ENCODE results near the gene ZFYVE1.
"Not testable (repeated sequence)": the region's sequence is repeated elsewhere in the genome, so short reads cannot be mapped to it uniquely, and the experiment has no call there.

The ZFYVE1 gene

DNA sequence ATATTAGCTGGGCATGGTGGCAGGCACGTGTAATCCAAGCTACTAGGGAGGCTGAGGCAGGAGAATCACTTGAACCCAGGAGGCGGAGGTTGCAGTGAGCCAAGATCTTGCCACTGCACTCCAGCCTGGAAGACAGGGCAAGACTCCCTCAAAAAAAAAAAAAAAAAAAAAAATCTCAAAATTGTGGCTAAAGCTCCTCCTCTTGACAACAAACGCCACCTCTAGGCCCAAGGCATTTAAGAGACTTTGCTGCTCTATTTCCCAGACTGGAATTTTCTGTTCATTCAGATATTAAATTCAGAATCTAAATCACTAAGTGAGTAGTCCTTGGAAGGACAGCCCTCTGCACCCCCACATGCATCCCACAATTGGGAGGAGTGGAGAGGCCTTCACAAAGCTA lies 1.4 kb downstream of the ZFYVE1 start:
- TF ChIP-seq, protein P1, sequence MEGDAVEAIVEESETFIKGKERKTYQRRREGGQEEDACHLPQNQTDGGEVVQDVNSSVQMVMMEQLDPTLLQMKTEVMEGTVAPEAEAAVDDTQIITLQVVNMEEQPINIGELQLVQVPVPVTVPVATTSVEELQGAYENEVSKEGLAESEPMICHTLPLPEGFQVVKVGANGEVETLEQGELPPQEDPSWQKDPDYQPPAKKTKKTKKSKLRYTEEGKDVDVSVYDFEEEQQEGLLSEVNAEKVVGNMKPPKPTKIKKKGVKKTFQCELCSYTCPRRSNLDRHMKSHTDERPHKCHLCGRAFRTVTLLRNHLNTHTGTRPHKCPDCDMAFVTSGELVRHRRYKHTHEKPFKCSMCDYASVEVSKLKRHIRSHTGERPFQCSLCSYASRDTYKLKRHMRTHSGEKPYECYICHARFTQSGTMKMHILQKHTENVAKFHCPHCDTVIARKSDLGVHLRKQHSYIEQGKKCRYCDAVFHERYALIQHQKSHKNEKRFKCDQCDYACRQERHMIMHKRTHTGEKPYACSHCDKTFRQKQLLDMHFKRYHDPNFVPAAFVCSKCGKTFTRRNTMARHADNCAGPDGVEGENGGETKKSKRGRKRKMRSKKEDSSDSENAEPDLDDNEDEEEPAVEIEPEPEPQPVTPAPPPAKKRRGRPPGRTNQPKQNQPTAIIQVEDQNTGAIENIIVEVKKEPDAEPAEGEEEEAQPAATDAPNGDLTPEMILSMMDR (conservative IDR thresholded peaks at IDR 0.05; ENCODE audit: low read depth, low read length), result no peak
- H3K27me3 ChIP-seq (ENCODE audit: insufficient read depth, low read depth), result no peaks in the 10 kb centered on the region
- H3K36me3 ChIP-seq (ENCODE audit: insufficient read depth), result no peaks in the 10 kb centered on the region
- H2AFZ ChIP-seq (ENCODE audit: low read depth), result no peak overlapping the region
- peak overlapping the region; percentile 42; the same call in 1 of the 2 replicates for H3K4me2 ChIP-seq
- no peak overlapping the region for H3K9ac ChIP-seq
- peaks cover 15% of the 10 kb centered on the region for H3K4me1 ChIP-seq (ENCODE audit: low read depth, poor library complexity, severe bottlenecking)
- H3K27ac ChIP-seq, result no peak overlapping the region
- H3K79me2 ChIP-seq (ENCODE audit: insufficient read depth, low read depth), result no peaks in the 10 kb centered on the region
- H4K20me1 ChIP-seq (ENCODE audit: insufficient read depth), result no peaks in the 10 kb centered on the region
- H3K4me3 ChIP-seq (IDR thresholded peaks at IDR 0.05; ENCODE audit: insufficient read depth, low read depth, low read length), result no peak overlapping the region

DNA sequence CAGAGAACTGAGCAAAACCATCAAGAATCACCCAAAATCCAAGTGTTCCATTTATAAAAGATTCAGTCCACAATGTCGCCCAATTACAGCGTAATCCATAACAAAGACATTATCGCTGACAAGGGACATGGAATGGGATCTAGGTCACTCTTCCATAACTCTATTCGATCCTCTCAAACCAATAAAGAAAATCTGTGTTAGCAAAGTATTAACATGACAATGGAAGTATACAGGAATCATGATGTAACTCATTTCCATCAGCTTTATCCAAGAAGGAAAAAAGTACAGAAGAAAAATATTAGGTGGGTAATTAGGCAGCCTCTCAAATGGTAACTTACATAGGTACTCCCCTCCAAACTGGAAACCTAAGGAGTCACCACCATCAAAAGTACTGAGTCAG lies 4.9 kb downstream of the ZFYVE1 start:
- H3K79me2 ChIP-seq (ENCODE audit: insufficient read depth, low read depth), result no peaks in the 10 kb centered on the region
- no peak overlapping the region for H2AFZ ChIP-seq (ENCODE audit: low read depth)
- no peak overlapping the region for H3K9ac ChIP-seq
- no peak overlapping the region for H3K27ac ChIP-seq
- TF ChIP-seq, protein P1 (conservative IDR thresholded peaks at IDR 0.05; ENCODE audit: low read depth, low read length), result no peak
- H3K4me1 ChIP-seq (ENCODE audit: low read depth, poor library complexity, severe bottlenecking), result peaks cover 9% of the 10 kb centered on the region
- H4K20me1 ChIP-seq (ENCODE audit: insufficient read depth), result no peaks in the 10 kb centered on the region
- no peaks in the 10 kb centered on the region for H3K27me3 ChIP-seq (ENCODE audit: insufficient read depth, low read depth)
- H3K4me2 ChIP-seq, result no peak overlapping the region
- no peaks in the 10 kb centered on the region for H3K36me3 ChIP-seq (ENCODE audit: insufficient read depth)
- H3K4me3 ChIP-seq (IDR thresholded peaks at IDR 0.05; ENCODE audit: insufficient read depth, low read depth, low read length), result no peak overlapping the region

DNA sequence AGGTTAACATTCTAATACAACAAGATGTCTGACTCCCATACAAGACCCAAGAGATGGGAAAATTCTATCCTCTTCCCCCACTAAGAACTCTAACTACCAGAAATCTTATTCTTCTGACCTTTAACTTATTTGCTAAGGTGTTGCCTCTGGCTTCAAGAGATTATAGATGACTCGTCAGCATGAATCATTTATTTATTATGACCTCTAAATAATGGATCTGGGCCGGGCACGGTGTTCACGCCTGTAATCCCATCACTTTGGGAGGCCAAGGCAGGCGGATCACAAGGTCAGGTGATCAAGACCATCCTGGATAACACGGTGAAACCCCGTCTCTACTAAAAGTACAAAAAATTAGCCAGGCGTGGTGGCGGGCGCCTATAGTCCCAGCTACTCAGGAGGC lies 10.9 kb downstream of the ZFYVE1 start:
- not testable (repeated sequence) for H3K4me2 ChIP-seq; H3K27me3 ChIP-seq (ENCODE audit: insufficient read depth, low read depth); H4K20me1 ChIP-seq (ENCODE audit: insufficient read depth); H3K4me3 ChIP-seq (IDR thresholded peaks at IDR 0.05; ENCODE audit: insufficient read depth, low read depth, low read length); H3K36me3 ChIP-seq (ENCODE audit: insufficient read depth); H2AFZ ChIP-seq (ENCODE audit: low read depth); H3K79me2 ChIP-seq (ENCODE audit: insufficient read depth, low read depth); H3K9ac ChIP-seq
- peaks cover 48% of the 10 kb centered on the region for H3K4me1 ChIP-seq (ENCODE audit: low read depth, poor library complexity, severe bottlenecking)
- peak overlapping the region; percentile 96; the same call in 1 of the 2 replicates for H3K27ac ChIP-seq

DNA sequence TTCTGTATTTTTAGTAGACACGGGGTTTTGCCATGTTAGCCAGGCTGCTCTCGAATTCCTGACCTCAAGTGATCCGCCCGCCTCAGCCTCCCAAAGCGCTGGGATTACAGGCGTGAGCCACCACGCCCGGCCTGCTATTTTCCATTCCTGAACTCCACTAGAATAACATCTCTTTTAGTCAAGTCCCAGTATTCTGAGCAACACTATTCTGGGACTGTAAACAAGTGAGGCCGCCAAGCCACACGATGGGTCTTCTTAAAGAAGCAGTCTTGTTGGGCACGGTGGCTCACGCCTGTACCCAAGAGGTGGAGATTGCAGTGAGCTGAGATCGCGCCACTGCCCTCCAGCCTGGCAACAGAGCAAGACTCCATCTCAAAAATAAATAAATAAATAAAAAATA lies 11.4 kb downstream of the ZFYVE1 start:
- not testable (repeated sequence) for H3K79me2 ChIP-seq (ENCODE audit: insufficient read depth, low read depth); H2AFZ ChIP-seq (ENCODE audit: low read depth); H4K20me1 ChIP-seq (ENCODE audit: insufficient read depth); H3K27me3 ChIP-seq (ENCODE audit: insufficient read depth, low read depth); H3K4me3 ChIP-seq (IDR thresholded peaks at IDR 0.05; ENCODE audit: insufficient read depth, low read depth, low read length); H3K9ac ChIP-seq; H3K36me3 ChIP-seq (ENCODE audit: insufficient read depth); H3K4me2 ChIP-seq
- peak overlapping the region; percentile 96; the same call in 1 of the 2 replicates for H3K27ac ChIP-seq
- H3K4me1 ChIP-seq (ENCODE audit: low read depth, poor library complexity, severe bottlenecking), result peaks cover 48% of the 10 kb centered on the region

DNA sequence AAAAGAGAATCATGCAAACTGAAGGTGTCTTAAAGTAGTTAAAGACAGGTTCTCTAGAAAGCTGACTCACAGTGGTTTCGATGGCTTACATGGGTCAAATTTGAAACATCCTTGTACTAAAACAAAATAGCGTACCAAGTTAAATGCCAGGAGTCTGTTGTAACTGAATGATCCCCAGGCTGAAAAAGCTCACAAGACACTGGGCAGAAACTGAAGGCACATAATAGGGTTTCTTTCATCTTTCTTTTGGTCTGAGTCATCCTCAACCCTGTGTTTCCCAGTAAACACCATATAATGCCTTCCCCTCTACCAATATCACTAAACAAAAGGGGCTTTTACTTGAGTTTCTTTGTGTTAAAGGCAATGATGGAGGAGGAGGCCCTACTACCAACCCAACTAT lies 12.8 kb downstream of the ZFYVE1 start:
- peak overlapping the region; percentile 76 for H3K4me2 ChIP-seq
- H4K20me1 ChIP-seq (ENCODE audit: insufficient read depth), result no peaks in the 10 kb centered on the region
- no peaks in the 10 kb centered on the region for H3K36me3 ChIP-seq (ENCODE audit: insufficient read depth)
- no peaks in the 10 kb centered on the region for H3K27me3 ChIP-seq (ENCODE audit: insufficient read depth, low read depth)
- peak overlapping the region; percentile 58; the same call in 1 of the 2 replicates for H3K9ac ChIP-seq
- TF ChIP-seq, protein P1 (conservative IDR thresholded peaks at IDR 0.05; ENCODE audit: low read depth, low read length), result no peak
- H3K27ac ChIP-seq, result peak overlapping the region; percentile 96
- no peaks in the 10 kb centered on the region for H3K79me2 ChIP-seq (ENCODE audit: insufficient read depth, low read depth)
- no peak overlapping the region for H3K4me3 ChIP-seq (IDR thresholded peaks at IDR 0.05; ENCODE audit: insufficient read depth, low read depth, low read length)
- peak overlapping the region; percentile 7; the same call in 1 of the 2 replicates for H2AFZ ChIP-seq (ENCODE audit: low read depth)
- H3K4me1 ChIP-seq (ENCODE audit: low read depth, poor library complexity, severe bottlenecking), result peaks cover 48% of the 10 kb centered on the region

DNA sequence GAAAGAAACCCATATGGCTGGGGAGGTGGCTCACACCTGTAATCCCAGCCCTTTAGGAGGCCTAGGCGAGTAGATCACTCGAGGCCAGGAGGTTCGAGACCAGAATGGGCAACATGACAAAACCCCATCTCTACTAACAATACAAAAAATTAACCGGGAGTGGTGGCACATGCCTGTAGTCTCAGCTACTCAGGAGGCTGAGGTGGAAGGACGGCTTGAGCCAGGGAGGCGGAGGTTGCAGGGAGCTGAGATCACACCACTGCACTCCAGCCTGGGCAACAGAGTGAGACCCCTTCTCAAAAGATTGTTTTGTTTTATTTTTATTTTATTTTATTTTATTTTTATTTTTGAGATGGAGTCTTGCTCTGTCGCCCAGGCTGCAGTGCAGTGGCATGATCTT lies 15.7 kb downstream of the ZFYVE1 start:
- H3K4me1 ChIP-seq (ENCODE audit: low read depth, poor library complexity, severe bottlenecking), result peaks cover 44% of the 10 kb centered on the region
- H3K4me3 ChIP-seq (IDR thresholded peaks at IDR 0.05; ENCODE audit: insufficient read depth, low read depth, low read length); H3K36me3 ChIP-seq (ENCODE audit: insufficient read depth); H3K27ac ChIP-seq; H4K20me1 ChIP-seq (ENCODE audit: insufficient read depth); H3K9ac ChIP-seq; H3K27me3 ChIP-seq (ENCODE audit: insufficient read depth, low read depth); H3K79me2 ChIP-seq (ENCODE audit: insufficient read depth, low read depth); H2AFZ ChIP-seq (ENCODE audit: low read depth); H3K4me2 ChIP-seq: not testable (repeated sequence)

Measured in KMS-11 (cell line).